Kidney (tissue), 14 donors: ENCODE results near the gene HARBI1. TPM values are rescaled to one million over a fixed set of nuclear protein-coding genes. Genes with fewer than 3 reads are reported as not detected.

ENCODE experiments used
- DNase-seq, 5 donors: peaks; one replicate each; pipeline ENCODE4 v3.0.0-alpha.2; 2013 to 2020
- FAIRE-seq: peaks from 2 replicates; lab custom pipeline; 2012; peaks lifted over from hg19 to GRCh38; lab: Jason Lieb, UNC
- H3K27ac ChIP-seq, 2 donors: one replicate each; pipeline ENCODE4 v1.7.0; 2013; ENCODE audit warnings: low read depth in 2 of 2, low read length in 2 of 2, inconsistent platforms in 1 of 2
- H3K27me3 ChIP-seq: one replicate; pipeline ENCODE4 v1.7.1; 2013; ENCODE audit warnings: low read length, inconsistent platforms; ENCODE audit not compliant: control insufficient read depth, insufficient read depth
- H3K36me3 ChIP-seq, 3 donors: one replicate each; pipeline versions ENCODE4 v1.7.0 to v1.7.1; 2013; ENCODE audit warnings: low read length in 3 of 3, control low read depth in 1 of 3, inconsistent platforms in 1 of 3; ENCODE audit not compliant: insufficient read depth in 3 of 3, control insufficient read depth in 2 of 3
- H3K4me1 ChIP-seq, 3 donors: one replicate each; pipeline versions ENCODE4 v1.7.0 to v1.7.1; 2013; ENCODE audit warnings: low read length in 3 of 3, inconsistent platforms in 1 of 3, low read depth in 1 of 3; ENCODE audit not compliant: control insufficient read depth in 2 of 3, insufficient read depth in 2 of 3
- H3K4me3 ChIP-seq, 3 donors: one replicate each; pipeline versions ENCODE4 v1.7.0 to v1.8.1; 2013; ENCODE audit warnings: low read length in 3 of 3, control low read depth in 1 of 3, inconsistent platforms in 1 of 3
- H3K9ac ChIP-seq, 3 donors: one replicate each; pipeline versions ENCODE4 v1.7.0 to v1.7.1; 2013; ENCODE audit warnings: low read length in 3 of 3, control low read depth in 1 of 3, inconsistent platforms in 1 of 3
- H3K9me3 ChIP-seq, 3 donors: one replicate each; pipeline versions ENCODE4 v1.7.0 to v1.7.1; 2013; ENCODE audit warnings: low read length in 3 of 3, control low read depth in 1 of 3, inconsistent platforms in 1 of 3; ENCODE audit not compliant: control insufficient read depth in 2 of 3, insufficient read depth in 1 of 3
- intact Hi-C: fragments of 100-400 bp; cut with DNase I; formaldehyde crosslinking; loops from one replicate; pipeline ENCODE4 v1.11.1; 2022
- polyA plus RNA-seq: library from polyadenylated mRNA; stranded (reverse); fragments of 350-450 nt; fragmentation: Illumina TruSeq; extraction: RNeasy Lipid Tissue Mini Kit (QIAGEN cat#74804); gene quantifications from one replicate; pipeline ENCODE4 v1.2.3, GENCODE V29; 2014; ENCODE audit warnings: low read depth, low replicate concordance; ENCODE audit not compliant: insufficient read depth
- total RNA-seq: library from RNA; stranded (reverse); fragmentation: NEBNext Ultra II Directional; extraction: Animal tissue kit (Norgen Biotek cat#: 25700); gene quantifications from one replicate; pipeline ENCODE4 v1.2.1, GENCODE V29; 2021
- TF ChIP-seq, protein P1 (sequence below): IDR thresholded peaks from 3 replicates; pipeline ENCODE4 v1.5.1; 2012; ENCODE audit warnings: mild to moderate bottlenecking, moderate library complexity, borderline replicate concordance; ENCODE audit not compliant: insufficient read depth; ENCODE audit errors: extremely low read depth
- donor health status: control.
- donor health status: control.
- donor health status: control.
- donor health status: control.
- donor health status: control.
- donor health status: DM: yes; HTN: yes; CAD: no.
- donor health status: Normal renal cell carcinoma (clear cell type).

The HARBI1 gene
- total and polyA plus RNA-seq, 2 donors from 2014 or later, result 2.5 to 4.0 TPM

GRCh38 chr11:46640036-46640788 is 23.2 kb upstream of the HARBI1 start:
- H3K27ac ChIP-seq, result peak overlapping the region; percentile 47 to 61
- H3K4me3 ChIP-seq, result peak overlapping the region in 1 of 3 donors; percentile 18
- peaks cover 0 to 15% (median 0%) of the 10 kb centered on the region in 3 donors for H3K4me1 ChIP-seq
- peaks cover 0 to 2% (median 2%) of the 10 kb centered on the region in 3 donors for H3K36me3 ChIP-seq
- H3K9me3 ChIP-seq, result no peaks in the 10 kb centered on the region
- no peaks in the 10 kb centered on the region for H3K27me3 ChIP-seq
- FAIRE-seq, result no peak
- DNase-seq, result peak in 2 of 5 donors; percentile 29 to 43
- no peak overlapping the region for H3K9ac ChIP-seq
- TF ChIP-seq, protein P1, sequence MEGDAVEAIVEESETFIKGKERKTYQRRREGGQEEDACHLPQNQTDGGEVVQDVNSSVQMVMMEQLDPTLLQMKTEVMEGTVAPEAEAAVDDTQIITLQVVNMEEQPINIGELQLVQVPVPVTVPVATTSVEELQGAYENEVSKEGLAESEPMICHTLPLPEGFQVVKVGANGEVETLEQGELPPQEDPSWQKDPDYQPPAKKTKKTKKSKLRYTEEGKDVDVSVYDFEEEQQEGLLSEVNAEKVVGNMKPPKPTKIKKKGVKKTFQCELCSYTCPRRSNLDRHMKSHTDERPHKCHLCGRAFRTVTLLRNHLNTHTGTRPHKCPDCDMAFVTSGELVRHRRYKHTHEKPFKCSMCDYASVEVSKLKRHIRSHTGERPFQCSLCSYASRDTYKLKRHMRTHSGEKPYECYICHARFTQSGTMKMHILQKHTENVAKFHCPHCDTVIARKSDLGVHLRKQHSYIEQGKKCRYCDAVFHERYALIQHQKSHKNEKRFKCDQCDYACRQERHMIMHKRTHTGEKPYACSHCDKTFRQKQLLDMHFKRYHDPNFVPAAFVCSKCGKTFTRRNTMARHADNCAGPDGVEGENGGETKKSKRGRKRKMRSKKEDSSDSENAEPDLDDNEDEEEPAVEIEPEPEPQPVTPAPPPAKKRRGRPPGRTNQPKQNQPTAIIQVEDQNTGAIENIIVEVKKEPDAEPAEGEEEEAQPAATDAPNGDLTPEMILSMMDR, result no peak
- intact Hi-C loops, result no loop called here

GRCh38 chr11:46639197-46639839 is 22.3 kb upstream of the HARBI1 start:
- Histone ChIP-seq H3K27ac (no peak overlapping the region), H3K27me3 (no peaks in the 10 kb centered on the region), H3K36me3 (peaks cover 0 to 2% (median 2%) of the 10 kb centered on the region in 3 donors), H3K4me3 (no peak overlapping the region), H3K4me1 (peaks cover 0 to 15% (median 0%) of the 10 kb centered on the region in 3 donors), H3K9ac (no peak overlapping the region), H3K9me3 (no peaks in the 10 kb centered on the region)
- TF ChIP-seq, protein P1, result no peak
- no peak for DNase-seq
- intact Hi-C loops, result no loop called here
- no peak for FAIRE-seq

DNA sequence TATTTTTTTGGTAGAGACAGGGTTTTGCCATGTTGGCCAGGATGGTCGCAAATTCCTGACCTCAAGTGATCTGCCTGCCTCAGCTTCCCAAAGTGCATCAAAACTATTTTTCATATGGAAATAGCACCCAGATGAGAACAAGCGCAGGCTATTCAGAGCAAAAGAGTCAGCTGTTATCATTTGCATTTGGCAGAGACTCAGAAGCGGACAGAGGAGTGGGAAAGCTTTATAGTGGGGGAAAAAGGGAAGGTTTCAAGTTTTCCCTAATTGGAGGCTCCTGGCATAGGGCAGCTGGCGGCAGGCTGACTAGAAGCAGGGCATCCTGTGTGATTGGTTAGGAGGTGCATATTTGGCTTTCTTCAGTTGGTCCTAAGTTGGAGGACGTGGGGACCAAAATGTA is 20.5 kb upstream of the HARBI1 start:
- DNase-seq (no peak), FAIRE-seq (no peak)
- H3K27ac ChIP-seq, result no peak overlapping the region
- H3K4me1 ChIP-seq, result peaks cover 0 to 15% (median 0%) of the 10 kb centered on the region in 3 donors
- no peak overlapping the region for H3K9ac ChIP-seq
- peaks cover 0 to 3% (median 3%) of the 10 kb centered on the region in 3 donors for H3K36me3 ChIP-seq
- no peaks in the 10 kb centered on the region for H3K27me3 ChIP-seq
- no peak overlapping the region for H3K4me3 ChIP-seq
- no peaks in the 10 kb centered on the region for H3K9me3 ChIP-seq
- TF ChIP-seq, protein P1, result no peak
- intact Hi-C loops, result no loop called here
